Breast epithelium (tissue), 3 donors: ENCODE data around the gene RTTN.

ENCODE experiments used
- CTCF ChIP-seq, 3 donors: fragments of 450-650 bp; IDR thresholded peaks; one replicate each; pipeline ENCODE4 v1.5.1; 2016 to 2017; ENCODE audit warnings: antibody characterized with exemption in 3 of 3, mild to moderate bottlenecking in 3 of 3, moderate library complexity in 3 of 3
- POLR2A ChIP-seq: fragments of 450-650 bp; IDR thresholded peaks from one replicate; pipeline ENCODE4 v1.6.1; 2016; ENCODE audit warnings: antibody characterized with exemption, mild to moderate bottlenecking, moderate library complexity
- POLR2AphosphoS5 ChIP-seq, 3 donors: sonication (generic); formaldehyde crosslinking; IDR thresholded peaks; one replicate each; pipeline ENCODE4 v1.6.1; 2017; ENCODE audit warnings: antibody characterized with exemption in 3 of 3

GRCh38 chr18:70046796-70047195, 158.7 kb downstream of the RTTN start:
- no peak for TF ChIP-seq CTCF (IDR thresholded peaks at IDR 0.05)
- no peak for TF ChIP-seq POLR2AphosphoS5 (IDR thresholded peaks at IDR 0.05)
- no peak for TF ChIP-seq POLR2A
